Neural cell (in vitro differentiated cells): ENCODE measurements around the gene HOXC6. TPM values are rescaled to one million over a fixed set of nuclear protein-coding genes. Genes with fewer than 3 reads are reported as not detected.

ENCODE experiments used
- H2AFZ ChIP-seq: fragments of 200-600, 300-800 bp; sonication (generic), shearing (Covaris generic); 2 replicates; pipeline ENCODE4 v1.6.0; 2014; ENCODE audit warnings: low read depth, mild to moderate bottlenecking, antibody characterized with exemption, low read length, moderate library complexity
- H3F3A ChIP-seq: fragments of 200-600 bp; shearing (Covaris generic); 2 replicates; pipeline ENCODE4 v1.6.1; 2016; ENCODE audit warnings: mild to moderate bottlenecking, moderate library complexity, mixed read lengths, antibody characterized with exemption, low read length; ENCODE audit not compliant: insufficient read depth, poor library complexity, severe bottlenecking
- H3K27ac ChIP-seq: fragments of 200-600, 300-800 bp; sonication (generic), shearing (Covaris generic); 2 replicates; pipeline ENCODE4 v1.5.1; 2014; ENCODE audit warnings: mild to moderate bottlenecking, low read length, moderate library complexity
- H3K27me3 ChIP-seq: fragments of 300-800, 200-600 bp; sonication (generic), shearing (Covaris generic); 2 replicates; pipeline ENCODE4 v1.6.0; 2014; ENCODE audit warnings: mild to moderate bottlenecking, low read depth, low read length, moderate library complexity; ENCODE audit not compliant: insufficient read depth
- H3K36me3 ChIP-seq: fragments of 300-800, 200-600 bp; sonication (generic), shearing (Covaris generic); 2 replicates; pipeline ENCODE4 v1.5.1; 2014; ENCODE audit warnings: mild to moderate bottlenecking, antibody characterized with exemption, low read length, moderate library complexity; ENCODE audit not compliant: insufficient read depth
- H3K4me2 ChIP-seq: fragments of 300-800, 200-600 bp; sonication (generic), shearing (Covaris generic); 2 replicates; pipeline ENCODE4 v1.6.0; 2014; ENCODE audit warnings: mild to moderate bottlenecking, low read length
- H3K4me3 ChIP-seq: fragments of 300-800, 200-600 bp; sonication (generic), shearing (Covaris generic); 2 replicates; pipeline ENCODE4 v1.5.1; 2014; ENCODE audit warnings: mild to moderate bottlenecking, low read length, moderate library complexity
- H3K79me2 ChIP-seq: fragments of 200-600 bp; shearing (Covaris generic); replicated peaks from 2 replicates; pipeline ENCODE4 v1.6.0; 2014; ENCODE audit warnings: mild to moderate bottlenecking, low read length, moderate library complexity; ENCODE audit not compliant: insufficient read depth
- H3K9ac ChIP-seq: fragments of 300-800, 200-600 bp; sonication (generic), shearing (Covaris generic); 2 replicates; pipeline ENCODE4 v1.6.1; 2016; ENCODE audit warnings: mild to moderate bottlenecking, low read length, mixed read lengths
- H3K9me2 ChIP-seq: fragments of 200-600 bp; shearing (Covaris generic); 2 replicates; pipeline ENCODE4 v1.6.1; 2016; ENCODE audit warnings: mild to moderate bottlenecking, low read length, mixed read lengths; ENCODE audit not compliant: insufficient read depth
- H3K9me3 ChIP-seq: fragments of 200-600, 300-800 bp; sonication (generic), shearing (Covaris generic); 2 replicates; pipeline ENCODE4 v1.6.1; 2016; ENCODE audit warnings: mild to moderate bottlenecking, mixed run types, low read length, moderate library complexity, mixed read lengths
- H4K20me1 ChIP-seq: fragments of 200-600 bp; shearing (Covaris generic); 2 replicates; pipeline ENCODE4 v1.6.1; 2016; ENCODE audit warnings: mild to moderate bottlenecking, mixed run types; ENCODE audit not compliant: insufficient read depth
- EP300 ChIP-seq: fragments of 450-650 bp; conservative IDR thresholded peaks from 2 replicates; pipeline ENCODE4 v1.6.1; 2014; ENCODE audit warnings: antibody characterized with exemption, mild to moderate bottlenecking, moderate library complexity; ENCODE audit not compliant: poor library complexity, severe bottlenecking
- EZH2 ChIP-seq: fragments of 200-600, 300-800 bp; shearing (Covaris generic), sonication (generic); IDR thresholded peaks from 2 replicates; pipeline ENCODE4 v1.6.1; 2014; ENCODE audit warnings: antibody characterized with exemption, low read length, borderline replicate concordance, mild to moderate bottlenecking; ENCODE audit not compliant: insufficient read depth, poor library complexity, severe bottlenecking
- MXI1 ChIP-seq: fragments of 450-650 bp; conservative IDR thresholded peaks from 2 replicates; pipeline ENCODE4 v1.6.1; 2014; ENCODE audit warnings: antibody characterized with exemption, mild to moderate bottlenecking; ENCODE audit not compliant: poor library complexity, severe bottlenecking
- POLR2AphosphoS5 ChIP-seq: IDR thresholded peaks from 2 replicates; pipeline ENCODE4 v1.6.1; 2012
- RAD21 ChIP-seq: fragments of 450-650 bp; conservative IDR thresholded peaks from 2 replicates; pipeline ENCODE4 v1.6.1; 2014; ENCODE audit warnings: antibody characterized with exemption, mild to moderate bottlenecking, moderate library complexity
- SMC3 ChIP-seq: fragments of 450-650 bp; conservative IDR thresholded peaks from 2 replicates; pipeline ENCODE4 v1.6.1; 2014; ENCODE audit warnings: antibody characterized with exemption, mild to moderate bottlenecking, moderate library complexity; ENCODE audit not compliant: poor library complexity
- TAF1 ChIP-seq: IDR thresholded peaks from 2 replicates; pipeline ENCODE4 v1.6.1; 2012; ENCODE audit warnings: low read depth
- polyA plus RNA-seq: library from polyadenylated mRNA; depleted of rRNA; stranded (reverse); fragments of >200 nt; gene quantifications from 2 replicates; pipeline ENCODE4 v1.2.3, GENCODE V29; 2014
- TF ChIP-seq, protein P1 (sequence below): IDR thresholded peaks from 2 replicates; pipeline ENCODE4 v1.6.1; 2012; ENCODE audit warnings: borderline replicate concordance
- TF ChIP-seq, protein P2 (sequence below): fragments of 450-650 bp; IDR thresholded peaks from 2 replicates; pipeline ENCODE4 v1.5.1; 2014; ENCODE audit warnings: antibody characterized with exemption, mild to moderate bottlenecking, moderate library complexity; ENCODE audit not compliant: poor library complexity, severe bottlenecking

HOXC6 gene
- polyA plus RNA-seq, 1 donor from 2014 or later, result not detected

DNA sequence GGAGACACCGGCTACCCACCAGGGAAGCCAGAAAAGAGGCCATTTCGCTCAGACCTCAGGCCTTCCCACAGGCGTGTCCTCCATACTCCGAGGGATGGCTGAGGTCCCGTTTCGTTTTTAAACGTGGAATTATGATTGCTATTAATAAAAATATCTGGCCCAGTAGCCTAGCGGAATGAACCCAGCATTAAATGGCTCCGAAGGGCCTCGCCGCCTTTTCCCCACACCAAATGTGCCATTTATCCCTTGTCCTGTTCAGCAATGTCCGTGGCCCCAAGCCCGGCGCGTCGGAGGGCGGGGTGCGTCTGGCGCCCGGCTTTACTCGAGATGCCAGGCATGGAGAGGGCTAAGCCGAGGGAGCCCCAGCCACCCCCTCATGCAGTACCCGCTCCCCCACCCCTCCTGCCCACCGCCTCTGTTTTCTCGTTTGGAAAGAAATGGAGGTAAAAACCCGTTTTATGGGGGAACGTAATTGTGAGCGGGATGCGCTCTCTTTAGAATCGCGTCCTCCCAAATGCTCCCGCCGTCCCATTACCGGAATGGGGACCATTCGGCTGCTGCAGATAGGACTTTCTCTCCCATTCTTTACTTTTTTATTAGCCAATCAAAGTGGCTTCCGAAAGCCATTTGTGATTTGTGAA lies 13.7 kb upstream of the HOXC6 start:
- Histone ChIP-seq H2AFZ (no peak overlapping the region), H3K79me2 (no peaks in the 10 kb centered on the region), H3K36me3 (no peaks in the 10 kb centered on the region), H3K4me2 (no peak overlapping the region), H4K20me1 (no peaks in the 10 kb centered on the region), H3K9me3 (no peaks in the 10 kb centered on the region), H3K27ac (no peak overlapping the region), H3K27me3 (peaks cover 98% of the 10 kb centered on the region), H3K9me2 (no peaks in the 10 kb centered on the region), H3K4me3 (no peak overlapping the region), H3F3A (no peaks in the 10 kb centered on the region), H3K9ac (no peak overlapping the region)
- no peak for TF ChIP-seq MXI1
- TF ChIP-seq POLR2AphosphoS5, result no peak
- TF ChIP-seq, protein P1, sequence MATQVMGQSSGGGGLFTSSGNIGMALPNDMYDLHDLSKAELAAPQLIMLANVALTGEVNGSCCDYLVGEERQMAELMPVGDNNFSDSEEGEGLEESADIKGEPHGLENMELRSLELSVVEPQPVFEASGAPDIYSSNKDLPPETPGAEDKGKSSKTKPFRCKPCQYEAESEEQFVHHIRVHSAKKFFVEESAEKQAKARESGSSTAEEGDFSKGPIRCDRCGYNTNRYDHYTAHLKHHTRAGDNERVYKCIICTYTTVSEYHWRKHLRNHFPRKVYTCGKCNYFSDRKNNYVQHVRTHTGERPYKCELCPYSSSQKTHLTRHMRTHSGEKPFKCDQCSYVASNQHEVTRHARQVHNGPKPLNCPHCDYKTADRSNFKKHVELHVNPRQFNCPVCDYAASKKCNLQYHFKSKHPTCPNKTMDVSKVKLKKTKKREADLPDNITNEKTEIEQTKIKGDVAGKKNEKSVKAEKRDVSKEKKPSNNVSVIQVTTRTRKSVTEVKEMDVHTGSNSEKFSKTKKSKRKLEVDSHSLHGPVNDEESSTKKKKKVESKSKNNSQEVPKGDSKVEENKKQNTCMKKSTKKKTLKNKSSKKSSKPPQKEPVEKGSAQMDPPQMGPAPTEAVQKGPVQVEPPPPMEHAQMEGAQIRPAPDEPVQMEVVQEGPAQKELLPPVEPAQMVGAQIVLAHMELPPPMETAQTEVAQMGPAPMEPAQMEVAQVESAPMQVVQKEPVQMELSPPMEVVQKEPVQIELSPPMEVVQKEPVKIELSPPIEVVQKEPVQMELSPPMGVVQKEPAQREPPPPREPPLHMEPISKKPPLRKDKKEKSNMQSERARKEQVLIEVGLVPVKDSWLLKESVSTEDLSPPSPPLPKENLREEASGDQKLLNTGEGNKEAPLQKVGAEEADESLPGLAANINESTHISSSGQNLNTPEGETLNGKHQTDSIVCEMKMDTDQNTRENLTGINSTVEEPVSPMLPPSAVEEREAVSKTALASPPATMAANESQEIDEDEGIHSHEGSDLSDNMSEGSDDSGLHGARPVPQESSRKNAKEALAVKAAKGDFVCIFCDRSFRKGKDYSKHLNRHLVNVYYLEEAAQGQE, result no peak
- TF ChIP-seq RAD21, result no peak

DNA sequence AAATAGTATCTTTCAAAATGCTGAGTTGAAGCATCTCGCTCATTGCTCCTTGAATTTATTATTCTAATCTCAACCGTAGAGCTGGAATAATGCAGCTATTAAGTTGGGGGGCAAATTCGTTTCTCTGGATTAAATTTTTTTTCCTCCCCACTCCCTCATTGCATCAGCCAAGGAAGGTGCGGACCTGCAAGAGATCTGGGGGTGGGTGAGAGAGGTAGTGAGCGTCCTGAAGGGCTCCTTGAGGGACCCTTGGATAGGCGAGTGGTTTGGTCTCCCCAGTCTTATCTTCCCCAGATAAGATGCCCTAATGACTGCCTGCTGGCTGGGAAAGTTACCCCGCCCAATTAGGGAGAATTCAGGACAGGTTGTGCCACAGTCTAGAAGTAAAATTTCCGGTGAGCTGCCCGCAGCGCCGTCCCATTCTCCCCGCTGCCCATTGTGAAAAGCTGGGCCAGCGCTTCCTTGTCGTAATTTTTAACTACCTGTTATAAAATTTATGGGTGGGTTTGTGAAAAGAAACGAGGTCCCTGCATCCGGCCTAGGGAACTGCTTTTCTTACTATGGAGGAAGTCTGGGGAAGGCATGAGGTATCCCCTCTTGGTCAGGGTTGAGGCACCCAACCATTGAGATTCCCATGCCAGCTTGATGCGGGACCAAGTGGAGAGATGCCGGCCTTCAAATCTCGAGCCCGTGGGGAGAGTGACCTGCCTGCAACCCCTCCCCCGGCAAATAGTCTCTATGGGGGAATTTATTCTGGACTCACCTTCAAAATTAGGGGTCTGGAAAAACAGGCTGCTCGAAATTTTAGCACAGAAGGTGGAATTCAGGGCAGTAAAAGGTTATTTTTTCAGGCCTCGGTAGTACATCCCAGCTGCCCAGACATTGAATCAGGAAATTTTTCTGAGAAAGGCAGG lies 13.0 kb upstream of the HOXC6 start:
- Histone ChIP-seq H3K36me3 (no peaks in the 10 kb centered on the region), H3F3A (no peaks in the 10 kb centered on the region), H3K4me3 (no peak overlapping the region), H4K20me1 (no peaks in the 10 kb centered on the region), H3K4me2 (no peak overlapping the region), H2AFZ (no peak overlapping the region), H3K9ac (no peak overlapping the region), H3K9me2 (no peaks in the 10 kb centered on the region), H3K9me3 (no peaks in the 10 kb centered on the region), H3K27ac (no peak overlapping the region), H3K79me2 (no peaks in the 10 kb centered on the region), H3K27me3 (peaks cover 98% of the 10 kb centered on the region)
- TF ChIP-seq TAF1 (no peak), EP300 (no peak), EZH2 (no peak), POLR2AphosphoS5 (peak; percentile 69), RAD21 (no peak), SMC3 (no peak)
- TF ChIP-seq, protein P2, sequence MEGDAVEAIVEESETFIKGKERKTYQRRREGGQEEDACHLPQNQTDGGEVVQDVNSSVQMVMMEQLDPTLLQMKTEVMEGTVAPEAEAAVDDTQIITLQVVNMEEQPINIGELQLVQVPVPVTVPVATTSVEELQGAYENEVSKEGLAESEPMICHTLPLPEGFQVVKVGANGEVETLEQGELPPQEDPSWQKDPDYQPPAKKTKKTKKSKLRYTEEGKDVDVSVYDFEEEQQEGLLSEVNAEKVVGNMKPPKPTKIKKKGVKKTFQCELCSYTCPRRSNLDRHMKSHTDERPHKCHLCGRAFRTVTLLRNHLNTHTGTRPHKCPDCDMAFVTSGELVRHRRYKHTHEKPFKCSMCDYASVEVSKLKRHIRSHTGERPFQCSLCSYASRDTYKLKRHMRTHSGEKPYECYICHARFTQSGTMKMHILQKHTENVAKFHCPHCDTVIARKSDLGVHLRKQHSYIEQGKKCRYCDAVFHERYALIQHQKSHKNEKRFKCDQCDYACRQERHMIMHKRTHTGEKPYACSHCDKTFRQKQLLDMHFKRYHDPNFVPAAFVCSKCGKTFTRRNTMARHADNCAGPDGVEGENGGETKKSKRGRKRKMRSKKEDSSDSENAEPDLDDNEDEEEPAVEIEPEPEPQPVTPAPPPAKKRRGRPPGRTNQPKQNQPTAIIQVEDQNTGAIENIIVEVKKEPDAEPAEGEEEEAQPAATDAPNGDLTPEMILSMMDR, result no peak
- TF ChIP-seq, protein P1, result no peak
